Hematopoietic multipotent progenitor cell treated with erythropoietin and hydrocortisone succinate and interleukin-3 and kit ligand, for 8 days (in vitro differentiated cells): ENCODE data around the gene DOK5.
"Not testable (repeated sequence)": the region's sequence is repeated elsewhere in the genome, so short reads cannot be mapped to it uniquely, and the experiment has no call there.

Source experiments
- DNase-seq: peaks from one replicate; pipeline ENCODE4 v3.0.0-alpha.2; 2015

Gene DOK5

GRCh38 chr20:54475334-54476168 is at the start of gene DOK5:
DOK5 (plus strand) TSS chr20:54475593; CDS start chr20:54475947, 354 bp downstream.
- no peak for DNase-seq

- DNase-seq: no peak
Observed at GRCh38 chr20:54429364-54429763, 46.0 kb upstream of the DOK5 start.

- no peak for DNase-seq
Observed at GRCh38 chr20:54431156-54431944, 44.0 kb upstream of the DOK5 start.

- DNase-seq: no peak
Observed at GRCh38 chr20:54432966-54433365, 42.4 kb upstream of the DOK5 start.

- DNase-seq: no peak
Observed at GRCh38 chr20:54433636-54434035, 41.8 kb upstream of the DOK5 start.

GRCh38 chr20:54434196-54434595 is 41.2 kb upstream of the DOK5 start:
- no peak for DNase-seq

GRCh38 chr20:54435015-54435414 is 40.4 kb upstream of the DOK5 start:
- no peak for DNase-seq

GRCh38 chr20:54436410-54436809 is 39.0 kb upstream of the DOK5 start:
- not testable (repeated sequence) for DNase-seq

- no peak for DNase-seq
Observed at GRCh38 chr20:54438166-54438565, 37.2 kb upstream of the DOK5 start.

GRCh38 chr20:54450207-54450606 is 25.2 kb upstream of the DOK5 start:
- no peak for DNase-seq

GRCh38 chr20:54451171-54451570 is 24.2 kb upstream of the DOK5 start:
- no peak for DNase-seq

GRCh38 chr20:54452277-54452676 is 23.1 kb upstream of the DOK5 start:
- no peak for DNase-seq

- no peak for DNase-seq
Observed at GRCh38 chr20:54454982-54455381, 20.4 kb upstream of the DOK5 start.

GRCh38 chr20:54456423-54456822 is 19.0 kb upstream of the DOK5 start:
- no peak for DNase-seq

- no peak for DNase-seq
Observed at GRCh38 chr20:54456961-54457360, 18.4 kb upstream of the DOK5 start.

- no peak for DNase-seq
Observed at GRCh38 chr20:54458219-54458618, 17.2 kb upstream of the DOK5 start.

GRCh38 chr20:54459279-54459678 is 16.1 kb upstream of the DOK5 start:
- DNase-seq: no peak

- no peak for DNase-seq
Observed at GRCh38 chr20:54464003-54464402, 11.4 kb upstream of the DOK5 start.

- no peak for DNase-seq
Observed at GRCh38 chr20:54466127-54466526, 9.3 kb upstream of the DOK5 start.

- DNase-seq: no peak
Observed at GRCh38 chr20:54467622-54468021, 7.8 kb upstream of the DOK5 start.

GRCh38 chr20:54468082-54468481 is 7.3 kb upstream of the DOK5 start:
- DNase-seq: no peak

- DNase-seq: no peak
Observed at GRCh38 chr20:54469293-54469692, 6.1 kb upstream of the DOK5 start.

GRCh38 chr20:54469952-54470351 is 5.4 kb upstream of the DOK5 start:
- DNase-seq: no peak

GRCh38 chr20:54470697-54471096 is 4.7 kb upstream of the DOK5 start:
- no peak for DNase-seq
